Vagina (tissue), 2 donors: Measurements from ENCODE around the gene HAGH.

Experiments
- CTCF ChIP-seq, 3 experiments: fragments of 450-650 bp in 2 of 3; fragments of 200-600 bp in 1 of 3; sonication (generic) in 1 of 3; IDR thresholded peaks; one replicate each; pipeline ENCODE4 v1.5.1; 2017 to 2019; ENCODE audit warnings: antibody characterized with exemption in 3 of 3, mild to moderate bottlenecking in 2 of 3, moderate library complexity in 2 of 3
- POLR2A ChIP-seq, 2 donors: fragments of 450-650 bp; IDR thresholded peaks; one replicate each; pipeline ENCODE4 v1.6.1; 2017; ENCODE audit warnings: antibody characterized with exemption in 2 of 2, mild to moderate bottlenecking in 2 of 2, moderate library complexity in 2 of 2
- POLR2AphosphoS5 ChIP-seq, 2 donors: sonication (generic); formaldehyde crosslinking; IDR thresholded peaks; one replicate each; pipeline ENCODE4 v1.9.0; 2017; ENCODE audit warnings: antibody characterized with exemption in 2 of 2, mild to moderate bottlenecking in 2 of 2, low read depth in 1 of 2; ENCODE audit not compliant: insufficient read depth in 1 of 2

- TF ChIP-seq CTCF (IDR thresholded peaks at IDR 0.05) (no peak), POLR2A (IDR thresholded peaks at IDR 0.05) (no peak), POLR2AphosphoS5 (IDR thresholded peaks at IDR 0.05; ENCODE audit: insufficient read depth in 1 of 2, low read depth in 1 of 2) (no peak)
Measured at GRCh38 chr16:1816396-1817275, 10.0 kb downstream of the HAGH start.
